Measurements from ENCODE around the gene RPTOR.

- no peak for TF ChIP-seq CTCF (IDR thresholded peaks at IDR 0.05)
- TF ChIP-seq EP300 (IDR thresholded peaks at IDR 0.05) = no peak
- no peak for TF ChIP-seq POLR2A (IDR thresholded peaks at IDR 0.05; ENCODE audit: low read depth)
Measured at GRCh38 chr17:80588702-80589383, 44.2 kb downstream of the RPTOR start.

Measured in esophagus muscularis mucosa (tissue), 4 donors.